Measurements from ENCODE around the gene MGAT4A. TPM values are rescaled to one million over a fixed set of nuclear protein-coding genes. Genes with fewer than 3 reads are reported as not detected.

MGAT4A gene
- total and polyA plus RNA-seq, 2 experiments from 2014 or later: 4.4 to 5.6 TPM

GRCh38 chr2:98654699-98655495 lies 76.0 kb downstream of the MGAT4A start (continued):
- TF ChIP-seq ZNF462 (CRISPR knock-in tag; IDR thresholded peaks at IDR 0.05): no peak

- ATAC-seq (no peak), DNase-seq (ENCODE audit: low spot score) (no peak)
- Histone ChIP-seq H3K27ac (ENCODE audit: low read depth) (no peak overlapping the region), H3F3A (replicated peaks; ENCODE audit: low read depth) (no peaks in the 10 kb centered on the region), H3K4me1 (ENCODE audit: insufficient read depth) (no peaks in the 10 kb centered on the region), H2AFZ (no peak overlapping the region), H4K20me1 (replicated peaks; ENCODE audit: insufficient read depth) (no peaks in the 10 kb centered on the region), H3K4me2 (no peak overlapping the region), H3K27me3 (ENCODE audit: insufficient read depth) (no peaks in the 10 kb centered on the region), H3K4me3 (no peak overlapping the region), H3K9me2 (ENCODE audit: insufficient read depth) (no peaks in the 10 kb centered on the region), H3K36me3 (ENCODE audit: insufficient read depth) (no peaks in the 10 kb centered on the region), H3K79me2 (replicated peaks; ENCODE audit: insufficient read depth) (no peaks in the 10 kb centered on the region)
- Mint-ChIP-seq H3K4me1 (no peaks in the 10 kb centered on the region), H3K27me3 (ENCODE audit: insufficient read depth, low read depth, poor library complexity) (no peaks in the 10 kb centered on the region), H3K4me3 (no peak overlapping the region), H3K9me3 (no peaks in the 10 kb centered on the region; the same call in 2 of the 3 replicates), H3K36me3 (ENCODE audit: low read depth) (no peaks in the 10 kb centered on the region), H3K27ac (no peak overlapping the region)
- TF ChIP-seq POLR2AphosphoS5 (IDR thresholded peaks at IDR 0.05; ENCODE audit: low read depth) (no peak), ETS1 (IDR thresholded peaks at IDR 0.05) (no peak), STAT1 (IDR thresholded peaks at IDR 0.05; ENCODE audit: unreplicated experiment) (no peak), CTCF (conservative IDR thresholded peaks at IDR 0.05; ENCODE audit: low read depth in 2 of 2) (no peak), NANOG (IDR thresholded peaks at IDR 0.05; ENCODE audit: borderline replicate concordance) (no peak), ZNF331 (CRISPR knock-in tag; IDR thresholded peaks at IDR 0.05; ENCODE audit: low read depth) (no peak)
Observed at GRCh38 chr2:98650998-98651397, 79.9 kb downstream of the MGAT4A start.

Measured in GM23338 (cell line).